Activated CD4-positive, CD25-positive, alpha-beta regulatory T cell treated with anti-CD3 and anti-CD28 coated beads, Interleukin-2, amount 50 U/mL, for 24 hours (primary cell): Measurements from ENCODE around the gene FGFRL1.

Experiments used
- ATAC-seq, 2 donors: fragments of 150-1000 bp; cut with Tn5 transposase; one replicate each; pipeline ENCODE4 v1.10.0; 2021; ENCODE audit warnings: mild to moderate bottlenecking in 1 of 2, moderate library complexity in 1 of 2

FGFRL1 gene

DNA sequence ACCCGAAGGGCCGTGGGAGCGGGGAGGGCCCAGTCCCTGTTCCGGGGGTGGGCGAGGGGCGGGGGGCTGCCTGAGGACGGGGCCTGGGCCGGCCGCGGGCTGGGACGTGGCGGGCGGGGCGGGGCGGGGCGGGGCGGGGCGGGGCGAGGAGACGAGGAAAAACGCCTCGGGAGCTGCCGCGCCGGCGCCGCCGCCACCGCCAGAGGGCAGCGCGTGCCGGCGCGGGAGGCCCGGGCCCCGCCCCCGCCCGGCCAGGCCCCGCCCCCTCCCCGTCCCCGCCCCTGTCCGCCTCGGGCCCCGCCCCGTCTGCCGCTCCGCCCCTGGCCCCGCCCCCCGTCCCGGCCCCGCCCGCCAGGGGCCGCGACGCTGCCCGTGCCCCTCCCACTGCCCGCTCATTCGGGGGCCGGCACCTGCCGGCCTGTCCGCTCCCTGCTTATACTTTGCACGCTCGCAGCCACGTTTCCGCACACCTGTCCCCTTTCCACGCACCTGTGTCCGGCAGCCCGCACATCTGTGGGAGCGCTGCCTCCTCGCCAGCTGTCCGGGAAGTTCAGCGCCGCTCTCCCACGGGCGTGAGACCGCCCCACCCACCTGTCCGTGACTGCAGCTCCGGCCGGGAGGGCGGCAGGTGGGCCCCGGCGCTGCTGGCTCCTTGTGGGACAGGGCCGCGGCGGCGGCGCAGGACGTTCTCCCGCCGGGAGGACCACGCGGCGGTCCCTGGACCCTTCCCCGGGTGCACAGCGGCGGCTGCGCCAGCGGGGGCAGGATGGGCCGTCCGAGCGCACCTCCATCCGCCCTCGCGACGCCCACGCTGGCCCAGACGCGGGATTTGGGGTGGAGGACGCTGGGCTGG is 1.7 kb upstream of the FGFRL1 start:
- peak; percentile 41 to 49 for ATAC-seq

DNA sequence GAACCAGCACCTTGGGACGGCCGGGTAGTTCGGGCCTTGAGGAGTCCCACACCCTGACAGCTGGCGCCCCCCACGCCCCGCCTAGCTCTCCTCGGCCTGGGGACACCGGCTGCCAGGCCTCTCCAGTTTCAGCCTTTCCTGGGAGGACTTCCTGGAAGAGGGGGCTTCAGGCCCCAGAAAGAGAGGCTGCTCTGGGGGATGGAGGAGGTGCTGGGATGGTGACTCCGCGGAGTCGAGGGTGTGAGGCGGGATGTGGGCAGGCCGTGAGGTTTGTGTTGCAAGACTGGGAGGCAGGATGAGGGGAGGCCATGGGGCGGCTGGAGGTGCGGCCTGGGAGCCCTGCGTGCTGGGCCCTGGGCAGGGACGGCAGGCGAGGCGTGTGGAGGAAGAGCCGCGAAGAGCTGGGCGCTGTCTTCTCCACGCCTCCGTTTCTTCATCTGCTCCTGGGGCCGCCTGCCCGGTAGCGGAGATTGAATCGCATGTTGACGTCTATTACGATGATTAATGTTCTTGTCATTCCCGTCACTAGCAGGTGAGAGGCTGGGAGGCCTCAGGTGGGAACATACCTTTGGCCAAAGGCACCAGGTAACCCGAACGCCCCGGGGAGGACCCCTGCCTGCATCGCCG is 918 bp upstream of the FGFRL1 start:
- peak; percentile 44 to 45 for ATAC-seq

DNA sequence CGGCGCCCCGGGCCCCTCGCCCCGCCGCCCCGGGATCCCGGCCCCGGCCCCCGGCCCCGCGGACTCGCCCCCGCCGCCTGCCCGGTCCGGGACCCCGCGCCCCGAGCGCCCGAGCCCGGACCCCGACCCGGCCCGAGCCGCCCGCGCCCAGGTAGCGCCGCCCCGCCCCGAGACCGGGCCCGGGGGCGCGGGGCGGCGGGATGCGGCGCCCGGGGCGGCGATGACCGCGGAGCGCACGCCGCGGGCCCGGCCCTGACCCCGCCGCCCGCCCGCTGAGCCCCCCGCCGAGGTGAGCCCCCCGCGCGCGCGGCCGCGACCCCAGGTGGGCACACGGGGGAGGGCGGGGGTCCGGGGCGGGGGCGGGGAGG is 224 bp downstream of the FGFRL1 start:
- ATAC-seq = no peak

DNA sequence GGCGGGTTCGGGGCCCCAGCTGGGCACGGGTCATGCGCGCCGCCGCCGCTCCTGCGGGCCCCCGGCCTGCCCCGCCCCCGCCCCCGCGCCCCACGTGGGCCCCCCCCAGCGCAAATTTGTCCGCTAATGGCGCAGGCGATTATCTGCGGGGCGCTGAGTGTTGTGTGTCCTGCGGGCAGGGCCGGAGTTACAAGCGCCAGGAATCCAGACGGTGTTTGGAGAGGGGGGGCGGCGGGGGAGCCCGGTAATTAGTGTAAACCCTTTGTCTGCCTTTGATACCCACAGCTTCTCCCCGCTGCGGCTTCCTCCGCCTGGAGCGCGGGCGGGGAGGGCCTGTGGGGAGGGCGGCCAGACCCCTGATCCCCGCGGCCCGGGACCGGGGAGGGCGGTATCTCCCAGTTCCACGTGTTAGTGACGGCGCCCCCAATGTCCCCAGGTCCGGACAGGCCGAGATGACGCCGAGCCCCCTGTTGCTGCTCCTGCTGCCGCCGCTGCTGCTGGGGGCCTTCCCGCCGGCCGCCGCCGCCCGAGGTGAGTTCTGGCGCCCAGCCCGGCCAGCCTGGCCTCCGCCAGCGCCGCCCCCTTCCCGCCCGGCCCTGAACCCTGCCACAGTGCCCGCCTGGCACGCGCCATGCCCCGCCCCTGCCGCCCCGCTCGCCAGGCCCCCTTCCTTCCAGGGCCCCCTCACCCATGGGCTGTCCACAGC is 761 bp downstream of the FGFRL1 start:
- no peak for ATAC-seq

DNA sequence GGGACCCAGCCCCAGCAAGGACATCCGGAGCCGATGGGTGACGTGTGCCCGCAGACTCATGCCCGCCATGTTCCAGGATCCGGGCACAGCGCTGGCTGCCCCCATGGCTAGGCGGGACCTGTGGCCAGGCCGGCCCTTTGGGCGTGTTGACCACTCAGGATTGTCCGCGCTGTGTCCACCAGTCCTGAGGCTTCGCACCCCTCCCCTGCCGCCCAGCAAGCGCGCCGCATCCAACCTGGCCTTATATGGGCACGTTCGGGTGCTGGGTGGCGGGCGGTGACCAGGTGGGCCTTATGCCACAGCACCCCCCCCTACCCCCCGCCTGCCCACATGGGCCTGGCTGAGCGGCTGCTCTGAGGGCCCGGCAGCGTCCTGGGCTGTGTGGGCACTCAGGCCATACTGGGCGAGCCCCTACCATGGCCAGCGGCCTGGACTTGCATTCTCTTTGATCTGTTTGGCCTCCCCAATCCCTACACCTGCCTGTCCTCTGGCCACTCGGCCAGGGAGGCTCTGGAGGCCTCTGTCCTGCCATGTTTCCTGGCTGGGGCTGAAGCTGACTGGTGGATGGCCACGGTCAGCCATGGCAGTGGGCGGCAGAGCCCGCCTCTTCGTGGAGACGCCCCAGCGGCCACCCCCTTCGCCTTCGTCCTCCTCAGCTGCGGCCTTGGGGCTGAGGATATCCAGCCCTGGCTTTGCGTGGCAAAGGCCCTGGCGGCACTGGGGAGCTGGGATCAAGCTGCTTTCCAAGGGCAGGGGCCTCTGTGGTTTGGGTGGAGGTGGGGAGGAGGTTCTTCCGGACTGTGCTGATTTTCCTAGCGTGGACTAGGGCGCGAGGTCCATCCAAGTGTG is 2.0 kb downstream of the FGFRL1 start:
- ATAC-seq = no peak

DNA sequence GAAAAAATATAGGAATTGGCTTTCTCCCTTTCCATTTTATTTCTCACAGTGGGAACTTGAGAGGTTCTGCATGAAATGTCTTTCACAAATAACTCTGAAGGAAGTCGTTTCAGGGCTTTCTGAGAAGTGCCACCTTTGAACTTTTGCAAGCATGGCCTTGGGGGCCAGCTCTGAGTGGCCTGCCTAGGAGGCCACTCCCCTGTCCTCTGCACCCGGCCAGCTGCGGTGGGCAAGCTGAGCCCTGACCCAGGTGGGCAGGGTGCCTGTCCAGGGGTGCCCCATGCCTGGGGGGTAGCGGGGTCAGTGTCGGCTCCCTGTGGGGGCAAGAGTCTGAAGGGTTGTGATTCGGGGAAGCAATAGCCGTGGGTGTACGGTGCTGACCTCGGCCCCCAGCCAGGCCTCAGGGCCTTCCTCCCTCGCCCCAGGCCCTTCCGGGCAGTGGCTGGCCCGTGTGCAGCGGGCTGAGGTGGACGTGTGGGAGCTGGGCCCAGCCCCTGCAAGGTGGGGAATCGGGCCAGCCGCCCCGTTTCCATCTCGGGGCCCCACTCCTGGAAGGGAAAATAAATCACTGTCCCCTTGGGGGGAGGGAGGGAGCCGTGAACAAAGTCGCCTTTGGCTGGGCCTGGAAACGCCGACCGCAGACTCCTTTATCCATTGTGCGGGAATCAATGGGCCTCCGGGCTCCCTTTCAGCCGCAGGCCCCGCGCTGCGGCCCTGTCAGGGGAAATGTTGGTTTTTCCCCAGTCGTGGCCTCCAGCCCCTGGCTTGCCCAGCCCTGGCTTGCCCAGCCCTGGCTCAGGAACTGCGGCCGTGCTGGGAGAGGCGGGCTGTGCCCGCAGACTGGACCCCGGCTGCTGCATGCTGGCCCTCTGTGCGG is 3.1 kb downstream of the FGFRL1 start:
- no peak for ATAC-seq

DNA sequence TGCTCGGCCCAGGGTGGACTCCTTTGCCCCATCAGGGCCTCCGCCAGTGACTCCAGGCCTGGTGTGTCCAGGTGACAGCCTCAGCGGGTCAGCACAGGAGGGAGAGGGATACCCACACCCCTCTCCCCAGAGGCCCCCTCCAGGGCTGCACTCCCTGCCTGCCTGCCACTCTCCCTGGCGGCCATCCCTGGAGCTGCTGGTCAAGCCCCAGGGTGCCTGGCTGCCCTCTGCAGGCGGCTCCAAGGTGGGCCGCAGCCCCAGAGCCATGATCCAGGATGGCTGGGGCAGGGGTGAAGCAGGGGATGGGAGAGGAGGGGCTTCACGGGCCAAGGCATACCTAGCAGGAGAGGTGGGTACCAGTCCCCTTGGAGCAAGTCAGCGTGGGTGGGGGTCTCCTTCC is 3.8 kb downstream of the FGFRL1 start:
- ATAC-seq = no peak

DNA sequence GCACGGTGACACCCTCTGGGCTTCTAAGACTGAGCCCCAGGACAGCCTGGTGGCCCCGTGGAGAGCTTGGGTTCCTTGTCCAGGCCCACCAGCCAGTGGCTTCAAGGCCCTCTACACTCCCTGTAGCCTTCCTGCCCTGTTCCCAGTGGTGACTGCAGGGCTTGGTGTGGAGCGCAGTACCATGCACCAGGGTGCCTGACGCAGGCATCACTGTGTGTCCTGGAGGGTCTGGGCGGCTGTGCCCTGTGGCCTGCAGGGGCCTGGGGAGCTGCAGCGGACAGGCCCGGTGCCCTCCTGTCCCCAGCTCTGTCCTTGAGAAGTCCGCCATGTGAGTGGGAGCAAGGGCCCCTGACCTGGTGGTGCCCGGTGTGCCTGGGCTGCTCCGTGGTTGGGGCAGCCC is 4.3 kb downstream of the FGFRL1 start:
- no peak for ATAC-seq

DNA sequence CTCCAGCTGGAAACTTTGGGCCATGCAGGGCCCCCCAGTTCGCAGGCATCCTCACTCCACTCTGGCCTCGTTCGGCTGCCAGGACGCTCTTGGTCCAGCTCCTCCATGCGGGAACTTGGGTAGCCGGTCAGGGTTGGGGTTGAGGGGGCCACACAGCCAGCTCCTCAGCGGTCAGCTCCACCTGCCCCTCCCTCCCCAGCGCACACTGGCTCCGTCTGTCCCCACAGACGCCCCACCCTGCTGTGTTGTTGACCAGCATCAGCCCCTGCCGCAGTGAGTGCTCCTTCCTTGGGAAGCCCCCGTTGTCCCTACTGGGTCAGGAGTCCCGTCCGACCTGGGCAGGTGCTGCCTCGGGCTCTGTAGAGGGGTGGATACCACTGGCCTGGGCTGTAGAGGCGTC is 5.8 kb downstream of the FGFRL1 start:
- no peak for ATAC-seq

DNA sequence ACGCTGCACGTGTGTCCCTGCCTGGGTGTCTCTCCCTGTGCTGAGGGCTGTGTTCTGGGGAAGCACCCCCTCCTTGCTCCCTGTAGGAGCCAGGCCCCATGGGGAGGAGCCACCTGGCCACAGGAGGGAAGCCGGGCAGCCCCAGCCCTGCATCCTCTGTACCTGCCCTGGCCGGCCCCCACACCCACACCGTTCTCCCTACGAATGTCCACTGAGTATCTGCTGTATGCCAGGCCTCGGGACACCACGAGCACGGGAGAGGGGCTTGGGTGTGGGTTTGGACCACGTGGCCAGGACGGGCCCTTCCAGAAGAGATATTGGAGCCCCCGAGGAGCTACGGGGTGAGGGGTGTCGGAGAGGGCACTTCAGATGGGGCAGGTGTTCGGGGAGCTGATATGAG is 6.3 kb downstream of the FGFRL1 start:
- no peak for ATAC-seq

DNA sequence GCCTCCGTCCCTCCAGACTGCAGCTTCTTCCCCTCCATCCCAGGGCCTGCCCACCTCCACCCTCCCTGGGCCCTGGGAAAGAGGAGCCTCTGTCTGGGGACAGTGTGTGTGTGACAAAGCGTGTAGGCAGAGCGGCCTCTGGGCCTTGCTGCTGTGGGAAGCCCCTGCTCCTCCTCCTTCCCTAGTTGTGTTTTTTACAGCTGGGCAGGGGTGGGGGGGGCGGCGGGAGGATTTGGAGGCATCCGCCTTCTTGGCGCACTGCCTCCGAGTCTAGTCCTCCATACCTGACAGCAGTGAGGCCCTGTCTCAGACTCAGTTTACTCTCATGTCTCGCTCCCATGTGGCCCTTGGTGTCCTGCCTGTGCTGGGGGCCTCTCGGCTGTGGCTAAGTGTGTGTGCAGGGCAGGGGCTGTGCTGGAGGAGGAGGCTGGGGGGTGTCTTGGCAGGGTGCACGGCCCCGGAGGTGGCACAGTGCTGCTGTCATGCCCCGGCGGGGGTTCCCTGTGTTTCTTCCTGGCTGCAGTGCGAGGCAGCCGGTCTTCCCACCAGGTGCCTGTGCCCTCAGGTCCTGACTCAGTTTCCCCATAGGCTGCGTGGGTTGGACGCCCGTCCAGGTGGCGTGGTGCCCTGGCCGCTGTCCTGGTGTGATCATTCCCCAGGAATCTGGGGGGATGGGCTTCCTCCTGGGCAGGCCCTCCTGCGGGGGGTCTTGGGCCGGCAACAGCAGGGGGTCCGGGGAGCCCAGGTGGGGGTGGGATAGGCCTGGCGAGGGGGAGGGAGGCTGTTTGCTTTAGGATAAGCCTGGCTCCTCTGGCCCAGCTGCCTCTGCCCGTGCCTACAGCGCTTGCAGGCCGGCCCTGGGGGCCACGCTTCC is 7.0 kb downstream of the FGFRL1 start:
- ATAC-seq = no peak

DNA sequence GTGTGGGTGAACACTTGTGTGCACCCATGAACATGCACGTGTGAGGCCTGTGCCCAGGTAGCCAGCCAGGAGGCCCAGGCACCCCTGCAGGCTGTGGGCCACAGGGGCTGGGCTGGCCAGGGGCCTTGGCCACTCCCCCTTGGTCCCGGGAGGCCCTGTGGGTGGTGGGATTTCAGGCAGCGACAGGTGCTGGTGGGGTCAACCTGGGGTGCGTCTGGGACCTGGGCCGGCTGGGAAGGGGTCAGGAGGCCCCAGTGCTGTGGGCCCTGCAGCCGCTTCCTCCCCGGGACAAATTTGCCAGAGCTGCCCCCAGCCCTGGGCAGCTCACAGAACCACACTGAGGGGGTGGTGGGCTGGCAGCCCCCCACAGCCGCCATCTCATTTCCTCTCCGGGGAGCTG is 7.9 kb downstream of the FGFRL1 start:
- ATAC-seq = no peak

DNA sequence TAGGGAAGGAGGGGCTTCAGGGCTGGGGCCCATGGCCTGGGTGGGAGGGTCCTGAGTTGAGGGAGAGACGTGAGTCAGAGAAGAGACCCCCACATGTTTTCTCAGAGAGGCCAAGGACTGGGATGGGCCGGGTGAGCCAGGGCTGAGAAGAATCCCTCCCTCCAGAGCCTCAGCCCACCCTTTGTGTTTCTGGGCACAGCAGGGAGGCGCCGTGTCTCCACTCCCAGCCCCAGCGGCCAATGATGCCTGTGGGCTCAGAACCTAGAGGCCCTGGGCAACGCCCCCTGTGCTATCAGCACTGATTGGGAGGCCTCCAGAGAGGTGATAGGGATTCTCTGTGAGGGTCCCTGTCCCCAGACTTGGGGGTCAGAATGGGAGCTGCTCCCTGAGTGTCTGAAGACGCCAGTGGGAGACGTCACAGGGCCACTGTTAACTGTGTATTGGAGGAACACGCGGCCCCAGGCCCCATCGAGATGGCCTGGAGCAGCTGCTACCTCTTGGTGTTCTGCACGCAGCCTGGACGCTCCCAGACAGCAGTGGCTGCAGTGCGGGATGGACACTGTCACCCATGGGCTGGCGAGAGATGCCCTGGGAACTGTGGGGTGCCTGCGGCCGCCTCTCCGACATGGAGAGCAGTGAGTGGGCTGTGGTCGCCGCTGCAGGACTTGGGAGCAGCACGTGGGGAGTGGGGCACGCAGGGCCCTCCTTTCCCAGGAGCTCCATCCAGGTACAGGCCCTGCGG is 8.5 kb downstream of the FGFRL1 start:
- ATAC-seq = no peak

DNA sequence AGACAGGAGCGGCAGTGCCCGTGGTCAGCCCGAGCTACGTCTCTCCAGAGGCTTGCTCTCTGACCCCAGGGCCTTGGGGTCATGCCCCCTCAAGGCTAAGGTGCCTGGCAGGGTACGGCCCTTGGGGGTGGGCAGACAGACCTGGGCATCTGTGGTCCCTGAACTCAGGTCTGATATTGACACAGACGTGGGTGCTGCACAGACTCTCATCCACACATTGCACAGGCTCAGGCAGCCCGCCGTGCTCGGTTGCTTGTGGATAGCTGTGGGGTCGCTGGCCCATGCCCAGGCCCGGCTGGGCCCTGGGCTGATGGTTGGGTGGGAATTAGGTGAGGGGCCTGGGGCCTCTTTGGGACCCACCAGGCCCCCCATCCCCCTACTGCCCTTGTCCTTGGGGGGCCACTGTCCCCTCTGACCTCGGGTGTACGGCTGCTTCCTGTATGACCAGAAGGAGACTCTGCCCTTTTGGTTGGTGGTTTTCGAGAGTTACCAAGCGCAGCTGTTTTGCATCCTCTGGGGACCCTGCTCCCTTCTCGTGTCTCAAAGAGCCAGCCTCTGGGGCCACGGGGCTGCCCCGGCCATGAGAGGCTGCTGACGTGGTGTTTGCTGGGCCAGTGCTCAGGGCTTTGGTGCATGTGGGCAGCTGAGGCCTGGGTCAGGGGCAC is 10.1 kb downstream of the FGFRL1 start:
- no peak for ATAC-seq

DNA sequence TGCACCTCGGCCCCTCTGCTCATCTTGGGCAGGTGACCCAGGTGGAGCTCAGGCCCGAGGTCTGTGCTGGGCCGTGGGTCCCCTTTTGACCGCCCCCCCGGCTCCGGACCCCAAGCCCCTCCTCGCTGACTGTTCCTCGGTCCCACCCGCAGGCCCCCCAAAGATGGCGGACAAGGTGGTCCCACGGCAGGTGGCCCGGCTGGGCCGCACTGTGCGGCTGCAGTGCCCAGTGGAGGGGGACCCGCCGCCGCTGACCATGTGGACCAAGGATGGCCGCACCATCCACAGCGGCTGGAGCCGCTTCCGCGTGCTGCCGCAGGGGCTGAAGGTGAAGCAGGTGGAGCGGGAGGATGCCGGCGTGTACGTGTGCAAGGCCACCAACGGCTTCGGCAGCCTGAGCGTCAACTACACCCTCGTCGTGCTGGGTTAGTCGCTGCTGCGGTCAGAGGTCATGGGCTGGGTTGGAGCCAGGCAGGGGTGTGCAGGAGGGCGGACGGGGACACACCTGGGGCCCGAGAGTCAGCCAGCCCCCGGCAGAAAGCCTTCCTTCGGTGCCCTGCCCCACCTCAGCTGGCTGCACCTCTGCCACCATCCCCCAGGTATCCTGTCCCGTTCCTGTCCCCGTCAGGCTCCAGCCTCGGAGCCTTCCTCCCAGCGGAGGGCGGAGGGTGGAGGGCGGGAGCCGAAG is 10.8 kb downstream of the FGFRL1 start:
- no peak for ATAC-seq

DNA sequence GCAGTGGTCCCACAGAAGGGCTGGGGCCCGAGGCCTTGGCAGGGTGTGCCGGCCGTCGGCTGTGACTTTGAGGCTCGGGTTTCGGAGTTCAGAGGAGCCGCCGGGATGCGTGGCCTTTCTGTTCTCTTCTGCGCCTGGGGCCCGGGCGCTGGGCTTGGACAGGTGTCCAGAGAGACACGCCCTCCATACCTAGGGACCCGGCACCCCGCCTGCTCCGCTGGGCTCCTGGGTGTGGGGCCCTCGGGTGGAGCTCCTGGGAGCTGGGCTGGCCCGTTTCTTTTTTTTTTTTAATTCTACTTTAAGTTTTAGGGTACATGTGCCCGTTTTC is 11.3 kb downstream of the FGFRL1 start:
- no peak for ATAC-seq

DNA sequence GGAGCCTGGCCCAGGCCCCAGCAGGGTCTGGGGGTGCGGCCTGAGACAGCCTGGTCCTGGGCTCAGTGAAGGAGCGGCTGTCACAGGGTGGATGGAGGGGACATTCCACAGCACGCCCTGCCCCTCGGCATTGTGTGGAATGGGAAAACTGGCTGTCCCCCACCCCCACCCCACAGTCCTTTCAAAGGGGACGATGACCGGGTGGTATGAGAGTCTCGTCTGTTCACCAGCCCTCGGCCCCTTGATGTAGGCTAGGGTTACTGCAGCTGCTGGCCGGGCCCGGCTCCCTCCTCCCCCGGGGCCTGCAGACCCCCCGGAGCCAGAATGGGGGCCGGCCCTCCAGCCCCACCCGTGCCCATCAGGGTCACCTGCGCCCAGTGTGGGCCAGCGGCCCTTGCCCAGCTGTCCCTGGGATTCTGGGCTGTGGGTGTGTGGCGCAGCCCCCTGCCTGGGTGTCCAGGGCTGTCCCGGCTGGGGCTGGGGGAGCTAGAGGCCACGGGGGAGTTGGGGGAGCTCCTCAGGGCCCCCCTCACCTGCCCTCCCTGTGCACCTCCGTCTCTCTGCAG is 11.7 kb downstream of the FGFRL1 start:
- no peak for ATAC-seq

DNA sequence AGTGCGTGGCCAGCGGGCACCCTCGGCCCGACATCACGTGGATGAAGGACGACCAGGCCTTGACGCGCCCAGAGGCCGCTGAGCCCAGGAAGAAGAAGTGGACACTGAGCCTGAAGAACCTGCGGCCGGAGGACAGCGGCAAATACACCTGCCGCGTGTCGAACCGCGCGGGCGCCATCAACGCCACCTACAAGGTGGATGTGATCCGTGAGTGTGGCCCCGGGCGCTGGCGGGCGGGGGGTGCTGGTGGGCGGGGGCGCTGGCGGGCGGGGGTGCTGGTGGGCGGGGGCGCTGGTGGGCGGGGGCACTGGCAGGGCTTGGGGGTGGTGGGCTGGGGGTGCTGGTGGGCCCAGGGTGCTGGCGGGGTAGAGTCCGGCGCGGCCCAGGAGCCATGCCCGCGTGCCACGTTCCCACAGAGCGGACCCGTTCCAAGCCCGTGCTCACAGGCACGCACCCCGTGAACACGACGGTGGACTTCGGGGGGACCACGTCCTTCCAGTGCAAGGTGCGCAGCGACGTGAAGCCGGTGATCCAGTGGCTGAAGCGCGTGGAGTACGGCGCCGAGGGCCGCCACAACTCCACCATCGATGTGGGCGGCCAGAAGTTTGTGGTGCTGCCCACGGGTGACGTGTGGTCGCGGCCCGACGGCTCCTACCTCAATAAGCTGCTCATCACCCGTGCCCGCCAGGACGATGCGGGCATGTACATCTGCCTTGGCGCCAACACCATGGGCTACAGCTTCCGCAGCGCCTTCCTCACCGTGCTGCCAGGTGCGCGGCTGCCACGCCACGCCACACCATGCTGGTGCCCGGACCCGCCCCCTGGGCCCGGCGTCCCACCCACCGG is 12.7 kb downstream of the FGFRL1 start:
- ATAC-seq = no peak
